GM12878 (cell line): Measurements from ENCODE around the gene RASAL1. TPM values are rescaled to one million over a fixed set of nuclear protein-coding genes. Genes with fewer than 3 reads are reported as not detected.
A peak's percentile ranks its signal among the peaks of the same experiment; 100 is the strongest.

Experiments
- ATAC-seq: fragments of 200-7000 bp; cut with Tn5 transposase; 3 replicates; pipeline ENCODE4 v1.9.1; 2020; ENCODE audit warnings: mild to moderate bottlenecking, moderate library complexity
- BruUV-seq: library from RNA; stranded (reverse); fragments of 400-500 nt; replicated peaks from 2 replicates; lab custom pipeline; 2021; lab: Mats Ljungman, UMichigan
- CTCF ChIA-PET: fragments of 300-600 bp; sonication (Branson Sonifier 250); formaldehyde crosslinking; extraction: SDS; loops from one replicate; lab custom pipeline; 2021; ENCODE audit warnings: inconsistent platforms; lab: Yijun Ruan, JAX
- POLR2A ChIA-PET: fragments of 350-600 bp; formaldehyde crosslinking; extraction: SDS; loops from one replicate; lab custom pipeline; 2021; ENCODE audit warnings: inconsistent platforms; lab: Charles Lee
- RAD21 ChIA-PET: fragments of 300-600 bp; sonication (Branson Sonifier 250); formaldehyde crosslinking; loops from one replicate; lab custom pipeline; 2023; ENCODE audit warnings: antibody characterized with exemption; ENCODE audit not compliant: unreplicated experiment; lab: Charles Lee
- SMC1A ChIA-PET: fragments of 300-600 bp; sonication (Branson Sonifier 250); formaldehyde crosslinking; loops from one replicate; lab custom pipeline; 2023; ENCODE audit not compliant: unreplicated experiment, uncharacterized antibody; lab: Charles Lee
- DNase-seq: peaks from one replicate; pipeline ENCODE4 v3.0.0-alpha.2; 2011; ENCODE audit warnings: low read depth, low spot score
- FAIRE-seq: peaks from 3 replicates; lab custom pipeline; 2011; peaks lifted over from hg19 to GRCh38; lab: Jason Lieb, UNC
- H2AFZ ChIP-seq: 2 replicates; pipeline ENCODE4 v1.6.0; 2011; ENCODE audit warnings: low read depth, low read length, control low read depth; ENCODE audit not compliant: control insufficient read depth
- H3K27ac ChIP-seq: 2 replicates; pipeline ENCODE4 v1.5.1; 2011; ENCODE audit warnings: control low read depth; ENCODE audit not compliant: control insufficient read depth, insufficient read depth
- H3K27me3 ChIP-seq, 2 experiments: replicated peaks in 1 of 2; 2 replicates each; pipeline versions ENCODE4 v1.6.0 to v1.6.1; 2011; ENCODE audit warnings: low read length in 1 of 2; ENCODE audit not compliant: control insufficient read depth in 2 of 2, insufficient read depth in 2 of 2
- H3K36me3 ChIP-seq, 2 experiments: 2 replicates each; pipeline ENCODE4 v1.5.1; 2011; ENCODE audit warnings: low read length in 1 of 2; ENCODE audit not compliant: control insufficient read depth in 2 of 2, insufficient read depth in 2 of 2
- H3K4me1 ChIP-seq: 2 replicates; pipeline ENCODE4 v1.6.1; 2011; ENCODE audit warnings: mild to moderate bottlenecking, low read length, moderate library complexity, mixed read lengths; ENCODE audit not compliant: control insufficient read depth, insufficient read depth
- H3K4me2 ChIP-seq: 2 replicates; pipeline ENCODE4 v1.6.0; 2011; ENCODE audit warnings: control low read depth; ENCODE audit not compliant: control insufficient read depth, insufficient read depth
- H3K4me3 ChIP-seq: fragments of 200-600 bp; sonication (generic); 2 replicates; pipeline ENCODE4 v1.5.1; 2016
- H3K79me2 ChIP-seq: 2 replicates; pipeline ENCODE4 v1.6.0; 2011; ENCODE audit warnings: low read length; ENCODE audit not compliant: control insufficient read depth, insufficient read depth
- H3K9ac ChIP-seq: 2 replicates; pipeline ENCODE4 v1.8.0; 2011; ENCODE audit warnings: low read length, control low read depth, mixed read lengths; ENCODE audit not compliant: control insufficient read depth, insufficient read depth
- H3K9me3 ChIP-seq: replicated peaks from 3 replicates; pipeline ENCODE4 v1.5.1; 2011; ENCODE audit warnings: mild to moderate bottlenecking, low read length; ENCODE audit not compliant: control insufficient read depth, insufficient read depth
- H4K20me1 ChIP-seq: 2 replicates; pipeline ENCODE4 v1.6.0; 2011; ENCODE audit not compliant: control insufficient read depth, insufficient read depth
- ATF2 ChIP-seq: IDR thresholded peaks from 2 replicates; pipeline ENCODE4 v1.6.1; 2012; ENCODE audit warnings: low read length, inconsistent platforms
- CHD2 ChIP-seq: IDR thresholded peaks from 2 replicates; pipeline ENCODE4 v1.6.1; 2011; ENCODE audit warnings: low read depth, low read length, improper control_type of control experiment, borderline replicate concordance
- IKZF1 ChIP-seq: fragments of 450-650 bp; conservative IDR thresholded peaks from 2 replicates; pipeline ENCODE4 v1.6.1; 2017; ENCODE audit warnings: antibody characterized with exemption, mild to moderate bottlenecking
- IRF3 ChIP-seq: fragments of 450-650 bp; IDR thresholded peaks from 2 replicates; pipeline ENCODE4 v1.6.1; 2014; ENCODE audit warnings: mild to moderate bottlenecking
- LARP7 ChIP-seq: fragments of 450-650 bp; IDR thresholded peaks from 2 replicates; pipeline ENCODE4 v1.6.1; 2017; ENCODE audit warnings: mild to moderate bottlenecking
- MAX ChIP-seq: IDR thresholded peaks from 2 replicates; pipeline ENCODE4 v1.6.1; 2012; ENCODE audit warnings: low read depth, low read length, improper control_type of control experiment
- MEF2B ChIP-seq: fragments of 450-650 bp; IDR thresholded peaks from 2 replicates; pipeline ENCODE4 v1.6.1; 2018; ENCODE audit warnings: mild to moderate bottlenecking, moderate library complexity; ENCODE audit not compliant: partially characterized antibody, poor library complexity, severe bottlenecking
- NFIC ChIP-seq: IDR thresholded peaks from 2 replicates; pipeline ENCODE4 v1.6.1; 2012; ENCODE audit warnings: low read depth, mild to moderate bottlenecking, inconsistent platforms, low read length, moderate library complexity
- NFYA ChIP-seq: IDR thresholded peaks from 2 replicates; pipeline ENCODE4 v1.6.1; 2011; ENCODE audit warnings: low read depth, mild to moderate bottlenecking, low read length, improper control_type of control experiment, borderline replicate concordance
- PML ChIP-seq: IDR thresholded peaks from 2 replicates; pipeline ENCODE4 v1.6.1; 2012; ENCODE audit warnings: low read length, inconsistent platforms
- POLR2A ChIP-seq: IDR thresholded peaks from 2 replicates; pipeline ENCODE4 v1.6.1; 2011; ENCODE audit warnings: low read depth, mild to moderate bottlenecking, low read length
- POU2F2 ChIP-seq: IDR thresholded peaks from 3 replicates; pipeline ENCODE4 v1.6.1; 2011; ENCODE audit warnings: low read depth, mild to moderate bottlenecking, low read length, borderline replicate concordance
- RELA ChIP-seq: fragments of 450-650 bp; IDR thresholded peaks from 2 replicates; pipeline ENCODE4 v1.8.0; 2014; ENCODE audit warnings: borderline replicate concordance; ENCODE audit not compliant: partially characterized antibody
- SP1 ChIP-seq: IDR thresholded peaks from one replicate; pipeline ENCODE4 v1.6.1; 2011; ENCODE audit warnings: low read depth, low read length
- TCF3 ChIP-seq: IDR thresholded peaks from 2 replicates; pipeline ENCODE4 v1.6.1; 2012; ENCODE audit warnings: low read depth, mild to moderate bottlenecking, low read length, borderline replicate concordance; ENCODE audit not compliant: insufficient read depth
- ZBTB4 ChIP-seq: fragments of 450-650 bp; formaldehyde crosslinking; IDR thresholded peaks from 2 replicates; pipeline ENCODE4 v1.4.0; 2022; ENCODE audit warnings: mild to moderate bottlenecking, moderate library complexity
- ZSCAN29 ChIP-seq: fragments of 450-650 bp; IDR thresholded peaks from 2 replicates; pipeline ENCODE4 v1.6.1; 2017; ENCODE audit warnings: mild to moderate bottlenecking, moderate library complexity
- WGBS: methylation state at CpG from one replicate; pipeline ENCODE4 v1.1.6; 2016; ENCODE audit warnings: low lambda C conversion rate; ENCODE audit not compliant: insufficient replicate concordance, insufficient coverage; ENCODE audit errors: missing lambda C conversion rate; 5-methylcytosine and 5-hydroxymethylcytosine counted together
- in situ Hi-C: fragments of 300-500 bp; cut with MboI; formaldehyde crosslinking; loops from 9 replicates; pipeline ENCODE4 v1.14.3; 2018; ENCODE audit warnings: mixed read lengths
- intact Hi-C: fragments of 100-400 bp; cut with micrococcal nuclease; formaldehyde crosslinking; loops from one replicate; pipeline ENCODE4 v1.14.2; 2022; ENCODE audit not compliant: unreplicated experiment
- polyA plus RNA-seq, 11 experiments: library from polyadenylated mRNA; depleted of rRNA in 4 of 11; unstranded in 6 of 11; stranded (reverse) in 5 of 11; fragments of >200 nt; fragmentation: Nextera tagmentation in 4 of 11; fragmentation: Illumina TruSeq in 1 of 11; extraction: Ambion mirVana in 4 of 11; extraction: Trizol in 1 of 11; gene quantifications; 1 replicate in 1 of 11; 2 replicates in 10 of 11; pipeline versions ENCODE4 v1.2.1 to v1.2.3, GENCODE V29; 2011 to 2016; ENCODE audit warnings: inconsistent platforms in 2 of 11, missing spikeins in 2 of 11, low read depth in 1 of 11
- total RNA-seq, 4 experiments: library from RNA; depleted of rRNA in 3 of 4; stranded (reverse); fragments of >200 nt in 3 of 4; fragmentation: Illumina TruSeq in 1 of 4; extraction: Trizol in 1 of 4; gene quantifications; 2 replicates each; pipeline versions ENCODE4 v1.2.1 to v1.2.3, GENCODE V29; 2013 to 2021

RASAL1 gene
- total and polyA plus RNA-seq, 10 of the 15 experiments (the other 5 are each of a cell fraction or from before 2014, with no cell fraction given), result 0.12 to 1.0 (median 0.52) TPM; not detected in 6

GRCh38 chr12:113062502-113063395 is 72.8 kb downstream of the RASAL1 start:
- FAIRE-seq, result no peak
- peak; percentile 19; the same call in 1 of the 2 replicates for TF ChIP-seq LARP7
- no peak for TF ChIP-seq POLR2A
- TF ChIP-seq NFIC, result no peak
- TF ChIP-seq TCF3, result no peak
- no peak for TF ChIP-seq ATF2
- TF ChIP-seq SP1, result no peak
- TF ChIP-seq IKZF1, result peak; percentile 27; the same call in 1 of the 2 replicates
- peak; percentile 86 for TF ChIP-seq MEF2B
- no peak for TF ChIP-seq PML
- peak; percentile 10 for TF ChIP-seq RELA
- TF ChIP-seq ZSCAN29, result no peak
- no peak for TF ChIP-seq NFYA
- no peak for TF ChIP-seq ZBTB4
- no peak for TF ChIP-seq POU2F2
- TF ChIP-seq IRF3, result no peak
- no peak for TF ChIP-seq MAX
- TF ChIP-seq CHD2, result 0 out of 2 replicates have a peak, but pooled peaks have one; percentile 16

More at GRCh38 chr12:113062502-113063395, 72.8 kb downstream of the RASAL1 start:
- CTCF ChIA-PET, result interaction anchor here (0.6 to 9.5 kb wide), 17 partner anchors 8 to 157 kb away, joined by 3 to 98 read pairs (median 4); no protein-coding TSS in a partner anchor
- Histone ChIP-seq H2AFZ (no peak overlapping the region), H3K36me3 (no peaks in the 10 kb centered on the region; a peak in 1 of 4 replicates), H3K9ac (peak overlapping the region; percentile 44; the same call in 1 of the 2 replicates), H3K27ac (peak overlapping the region; percentile 18), H3K4me1 (peaks cover 16% of the 10 kb centered on the region), H4K20me1 (peaks cover 3% of the 10 kb centered on the region; the same call in 1 of the 2 replicates), H3K4me3 (no peak overlapping the region), H3K4me2 (peak overlapping the region; percentile 59), H3K9me3 (no peaks in the 10 kb centered on the region), H3K27me3 (peaks cover under 1 to 4% of the 10 kb centered on the region in 2 experiments; a peak in 1 of 4 replicates), H3K79me2 (peaks cover 11% of the 10 kb centered on the region)
- intact Hi-C loops (no loop called here), in situ Hi-C loops (no loop called here)
- BruUV-seq, result no TSS peak
- RAD21 ChIA-PET, result interaction anchor here (1.0 to 9.1 kb wide), 13 partner anchors 9 to 161 kb away, joined by 3 to 84 read pairs (median 7); partner anchors contain the start of gene OAS1
- POLR2A ChIA-PET, result interaction anchor here (0.6 to 4.9 kb wide), 10 partner anchors 8 to 112 kb away, joined by 4 to 46 read pairs (median 5); no protein-coding TSS in a partner anchor
- DNase-seq (no peak), ATAC-seq (peak; percentile 68)
- SMC1A ChIA-PET, result interaction anchor here (0.9 to 17.0 kb wide), 15 partner anchors 8 to 162 kb away, joined by 3 to 416 read pairs (median 4); no protein-coding TSS in a partner anchor
- 37% methylated on average over 23 of the region's 23 CpGs for WGBS
